Activated CD4-positive, alpha-beta T cell treated with anti-CD3 and anti-CD28 coated beads, Interleukin-2, amount 10 ng/mL, durations not matched to agents 7 days and 5 days (primary cell): ENCODE data around the gene DHRS3. TPM values are rescaled to one million over a fixed set of nuclear protein-coding genes. Genes with fewer than 3 reads are reported as not detected.
"Not testable (repeated sequence)": the region's sequence is repeated elsewhere in the genome, so short reads cannot be mapped to it uniquely, and the experiment has no call there.

Experiments used
- CTCF ChIA-PET: fragments of 350-600 bp; sonication (Branson Sonifier 250); formaldehyde crosslinking; loops from one replicate; lab custom pipeline; 2021; ENCODE audit warnings: antibody characterized with exemption; lab: Charles Lee
- POLR2A ChIA-PET: fragments of 350-600 bp; sonication (Branson Sonifier 250); formaldehyde crosslinking; loops from one replicate; lab custom pipeline; 2021; ENCODE audit warnings: antibody characterized with exemption; lab: Charles Lee
- DNase-seq: peaks from one replicate; pipeline ENCODE4 v3.0.0-alpha.2; 2020
- H3K27ac Mint-ChIP-seq: one replicate; pipeline ENCODE4 v1.8.0; 2021; ENCODE audit warnings: mild to moderate bottlenecking, moderate library complexity, mixed read lengths
- H3K27me3 Mint-ChIP-seq: one replicate; pipeline ENCODE4 v1.8.0; 2021; ENCODE audit warnings: mixed read lengths
- H3K36me3 Mint-ChIP-seq: one replicate; pipeline ENCODE4 v1.8.0; 2021; ENCODE audit warnings: low read depth, mixed read lengths
- H3K4me1 Mint-ChIP-seq: one replicate; pipeline ENCODE4 v1.8.0; 2021; ENCODE audit warnings: mixed read lengths
- H3K4me3 Mint-ChIP-seq: one replicate; pipeline ENCODE4 v1.8.0; 2021; ENCODE audit warnings: mild to moderate bottlenecking, moderate library complexity, mixed read lengths
- H3K9me3 Mint-ChIP-seq: one replicate; pipeline ENCODE4 v1.8.0; 2021; ENCODE audit warnings: mixed read lengths
- total RNA-seq, 2 experiments: library from RNA; stranded (reverse); gene quantifications; one replicate each; pipeline ENCODE4 v1.2.3, GENCODE V29; 2021

DHRS3 gene
- total RNA-seq, 2 experiments from 2014 or later, result 30.3 to 31.2 TPM

- Mint-ChIP-seq H3K4me1 (peaks cover 7% of the 10 kb centered on the region), H3K27ac (no peak overlapping the region), H3K36me3 (peaks cover 22% of the 10 kb centered on the region), H3K27me3 (peaks cover 11% of the 10 kb centered on the region), H3K9me3 (peaks cover 22% of the 10 kb centered on the region), H3K4me3 (no peak overlapping the region)
- CTCF ChIA-PET, result interaction anchor here (1.5 kb wide), 1 partner anchor 15 kb away, joined by 3 read pairs; no protein-coding TSS in a partner anchor
- POLR2A ChIA-PET, result no interaction called here
- no peak for DNase-seq
These were observed 78.1 kb downstream of the DHRS3 start for GRCh38 chr1:12539705-12540579.

GRCh38 chr1:12539320-12539704 lies 78.7 kb downstream of the DHRS3 start:
- H3K4me3 Mint-ChIP-seq, result no peak overlapping the region
- POLR2A ChIA-PET, result no interaction called here

GRCh38 chr1:12538536-12538935 lies 79.5 kb downstream of the DHRS3 start:
- POLR2A ChIA-PET, H3K27me3 Mint-ChIP-seq, CTCF ChIA-PET: not testable (repeated sequence)

More at GRCh38 chr1:12539320-12539704, 78.7 kb downstream of the DHRS3 start:
- no peak for DNase-seq
- Mint-ChIP-seq H3K9me3 (peaks cover 22% of the 10 kb centered on the region), H3K27ac (no peak overlapping the region), H3K4me1 (peaks cover 7% of the 10 kb centered on the region), H3K27me3 (peaks cover 8% of the 10 kb centered on the region), H3K36me3 (peaks cover 22% of the 10 kb centered on the region)
- CTCF ChIA-PET, result interaction anchor here (0.6 kb wide), 1 partner anchor 116 kb away, joined by 3 read pairs; no protein-coding TSS in a partner anchor

GRCh38 chr1:12537906-12538461 lies 80.0 kb downstream of the DHRS3 start:
- H3K9me3 Mint-ChIP-seq, result peaks cover 22% of the 10 kb centered on the region
- H3K4me1 Mint-ChIP-seq, result peaks cover 9% of the 10 kb centered on the region
- no peak overlapping the region for H3K27ac Mint-ChIP-seq
- peaks cover 4% of the 10 kb centered on the region for H3K27me3 Mint-ChIP-seq
- no peak overlapping the region for H3K4me3 Mint-ChIP-seq
- no peak for DNase-seq
- peaks cover 25% of the 10 kb centered on the region for H3K36me3 Mint-ChIP-seq
- ChIA-PET CTCF (interaction anchor here (1.2 kb wide), 1 partner anchor 82 kb away, joined by 3 read pairs; no protein-coding TSS in a partner anchor), POLR2A (no interaction called here)

More at GRCh38 chr1:12538536-12538935, 79.5 kb downstream of the DHRS3 start:
- H3K27ac Mint-ChIP-seq, DNase-seq, H3K4me1 Mint-ChIP-seq, H3K4me3 Mint-ChIP-seq: not testable (repeated sequence)
- H3K9me3 Mint-ChIP-seq, result peaks cover 22% of the 10 kb centered on the region
- peaks cover 25% of the 10 kb centered on the region for H3K36me3 Mint-ChIP-seq

GRCh38 chr1:12537294-12537693 lies 80.7 kb downstream of the DHRS3 start:
- CTCF ChIA-PET, result interaction anchor here (1.2 kb wide), 1 partner anchor 83 kb away, joined by 3 read pairs; no protein-coding TSS in a partner anchor

GRCh38 chr1:12536023-12536639 lies 81.9 kb downstream of the DHRS3 start:
- CTCF ChIA-PET, result no interaction called here
- Mint-ChIP-seq H3K9me3 (peaks cover 22% of the 10 kb centered on the region), H3K27me3 (no peaks in the 10 kb centered on the region), H3K4me3 (no peak overlapping the region), H3K4me1 (peaks cover 9% of the 10 kb centered on the region), H3K27ac (no peak overlapping the region), H3K36me3 (peaks cover 28% of the 10 kb centered on the region)
- DNase-seq, result no peak
- POLR2A ChIA-PET, result no interaction called here

More at GRCh38 chr1:12537294-12537693, 80.7 kb downstream of the DHRS3 start:
- Mint-ChIP-seq H3K27ac (no peak overlapping the region), H3K27me3 (peaks cover under 1% of the 10 kb centered on the region), H3K9me3 (peaks cover 22% of the 10 kb centered on the region), H3K4me1 (peaks cover 9% of the 10 kb centered on the region), H3K4me3 (no peak overlapping the region), H3K36me3 (peaks cover 25% of the 10 kb centered on the region)
- no peak for DNase-seq
- POLR2A ChIA-PET, result no interaction called here

GRCh38 chr1:12532405-12533315 lies 85.3 kb downstream of the DHRS3 start:
- peaks cover 19% of the 10 kb centered on the region for H3K9me3 Mint-ChIP-seq
- no peak overlapping the region for H3K4me3 Mint-ChIP-seq
- H3K27ac Mint-ChIP-seq, result no peak overlapping the region
- H3K4me1 Mint-ChIP-seq, result peaks cover 16% of the 10 kb centered on the region
- peaks cover 26% of the 10 kb centered on the region for H3K36me3 Mint-ChIP-seq
- CTCF ChIA-PET, result no interaction called here
- DNase-seq, result no peak
- POLR2A ChIA-PET, result no interaction called here
- no peaks in the 10 kb centered on the region for H3K27me3 Mint-ChIP-seq

GRCh38 chr1:12531179-12531499 lies 86.9 kb downstream of the DHRS3 start:
- H3K9me3 Mint-ChIP-seq, result peaks cover 7% of the 10 kb centered on the region
- H3K36me3 Mint-ChIP-seq, result peaks cover 14% of the 10 kb centered on the region
- POLR2A ChIA-PET, result no interaction called here
- H3K27ac Mint-ChIP-seq, result no peak overlapping the region
- DNase-seq, result no peak
- H3K4me3 Mint-ChIP-seq, result no peak overlapping the region
- H3K4me1 Mint-ChIP-seq, result peaks cover 9% of the 10 kb centered on the region
- CTCF ChIA-PET, result interaction anchor here (1.5 kb wide), 1 partner anchor 82 kb away, joined by 3 read pairs; no protein-coding TSS in a partner anchor
- H3K27me3 Mint-ChIP-seq, result no peaks in the 10 kb centered on the region

GRCh38 chr1:12530462-12531178 lies 87.4 kb downstream of the DHRS3 start:
- POLR2A ChIA-PET, result no interaction called here
- DNase-seq, result no peak
- Mint-ChIP-seq H3K4me1 (peaks cover 9% of the 10 kb centered on the region), H3K27ac (no peak overlapping the region), H3K9me3 (peaks cover 4% of the 10 kb centered on the region), H3K27me3 (no peaks in the 10 kb centered on the region), H3K4me3 (no peak overlapping the region), H3K36me3 (peaks cover 11% of the 10 kb centered on the region)
- CTCF ChIA-PET, result interaction anchor here (0.8 to 1.5 kb wide), 2 partner anchors 12 to 82 kb away, joined by 3 read pairs; no protein-coding TSS in a partner anchor

- ChIA-PET POLR2A (no interaction called here), CTCF (interaction anchor here (0.8 to 1.5 kb wide), 3 partner anchors 11 to 83 kb away, joined by 3 read pairs; no protein-coding TSS in a partner anchor)
- H3K4me1 Mint-ChIP-seq, result peaks cover 16% of the 10 kb centered on the region
- peak overlapping the region; percentile 26 for H3K27ac Mint-ChIP-seq
- H3K27me3 Mint-ChIP-seq, result no peaks in the 10 kb centered on the region
- peaks cover 5% of the 10 kb centered on the region for H3K36me3 Mint-ChIP-seq
- H3K9me3 Mint-ChIP-seq, result no peaks in the 10 kb centered on the region
- no peak overlapping the region for H3K4me3 Mint-ChIP-seq
- DNase-seq, result no peak
These were observed 88.3 kb downstream of the DHRS3 start for GRCh38 chr1:12529640-12530174.

- peak overlapping the region; percentile 5 for H3K27ac Mint-ChIP-seq
- ChIA-PET CTCF (no interaction called here), POLR2A (no interaction called here)
- no peaks in the 10 kb centered on the region for H3K27me3 Mint-ChIP-seq
- no peak for DNase-seq
- H3K4me3 Mint-ChIP-seq, result no peak overlapping the region
- H3K4me1 Mint-ChIP-seq, result peaks cover 14% of the 10 kb centered on the region
- H3K36me3 Mint-ChIP-seq, result peaks cover 3% of the 10 kb centered on the region
- peaks cover 5% of the 10 kb centered on the region for H3K9me3 Mint-ChIP-seq
These were observed 89.8 kb downstream of the DHRS3 start for GRCh38 chr1:12528021-12528852.
